Fibroblast of villous mesenchyme (primary cell): Measurements from ENCODE around the gene LDLRAD1. TPM values are rescaled to one million over a fixed set of nuclear protein-coding genes. Genes with fewer than 3 reads are reported as not detected.
"Not testable (repeated sequence)": the region's sequence is repeated elsewhere in the genome, so short reads cannot be mapped to it uniquely, and the experiment has no call there.

ENCODE experiments used
- DNase-seq: peaks from one replicate; pipeline ENCODE4 v3.0.0-alpha.2; 2010; ENCODE audit warnings: low read depth
- H3K4me3 ChIP-seq: 2 replicates; pipeline ENCODE4 v1.5.1; 2011; ENCODE audit warnings: low read depth, mild to moderate bottlenecking, low read length
- CTCF ChIP-seq: IDR thresholded peaks from 2 replicates; pipeline ENCODE4 v1.5.1; 2012; ENCODE audit warnings: low read depth, mild to moderate bottlenecking, low read length; ENCODE audit not compliant: insufficient read depth
- total RNA-seq: library from RNA; depleted of rRNA; stranded (reverse); fragments of >200 nt; gene quantifications from 2 replicates; pipeline ENCODE4 v1.2.3, GENCODE V29; 2012

The LDLRAD1 gene
- total RNA-seq, 1 donor = not detected

- no peak for DNase-seq
- no peak for TF ChIP-seq CTCF
Measured at GRCh38 chr1:53979712-53980450, 38.1 kb downstream of the LDLRAD1 start.

GRCh38 chr1:53975861-53976260, 42.1 kb downstream of the LDLRAD1 start:
- DNase-seq = no peak
- no peak overlapping the region for H3K4me3 ChIP-seq
- no peak for TF ChIP-seq CTCF

More at GRCh38 chr1:53979712-53980450, 38.1 kb downstream of the LDLRAD1 start:
- no peak overlapping the region for H3K4me3 ChIP-seq

GRCh38 chr1:53971718-53972117, 46.3 kb downstream of the LDLRAD1 start:
- H3K4me3 ChIP-seq = no peak overlapping the region
- no peak for TF ChIP-seq CTCF
- DNase-seq = peak; percentile 73

DNA sequence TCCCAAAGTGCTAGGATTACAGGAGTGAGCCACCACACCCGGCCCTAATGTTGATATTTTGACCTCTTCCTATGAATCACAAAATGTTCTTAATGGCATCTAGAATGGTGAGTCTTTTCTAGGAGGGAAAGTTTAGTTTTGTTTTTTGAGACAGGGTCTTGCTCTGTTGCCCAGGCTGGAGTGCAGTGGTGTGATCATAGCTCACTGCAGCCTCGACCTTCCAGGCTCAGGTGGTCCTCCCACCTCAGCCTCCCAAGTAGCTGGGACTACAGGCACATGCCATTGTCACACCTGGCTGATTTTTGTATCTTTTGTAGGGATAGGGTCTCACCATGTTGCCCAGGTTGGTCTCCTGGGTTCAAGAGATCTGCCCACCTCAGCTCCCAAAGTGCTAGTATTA, 48.7 kb downstream of the LDLRAD1 start:
- DNase-seq, H3K4me3 ChIP-seq: not testable (repeated sequence)

GRCh38 chr1:53968125-53968513, 49.9 kb downstream of the LDLRAD1 start:
- TF ChIP-seq CTCF = no peak
- no peak overlapping the region for H3K4me3 ChIP-seq
- peak; percentile 48 for DNase-seq

DNA sequence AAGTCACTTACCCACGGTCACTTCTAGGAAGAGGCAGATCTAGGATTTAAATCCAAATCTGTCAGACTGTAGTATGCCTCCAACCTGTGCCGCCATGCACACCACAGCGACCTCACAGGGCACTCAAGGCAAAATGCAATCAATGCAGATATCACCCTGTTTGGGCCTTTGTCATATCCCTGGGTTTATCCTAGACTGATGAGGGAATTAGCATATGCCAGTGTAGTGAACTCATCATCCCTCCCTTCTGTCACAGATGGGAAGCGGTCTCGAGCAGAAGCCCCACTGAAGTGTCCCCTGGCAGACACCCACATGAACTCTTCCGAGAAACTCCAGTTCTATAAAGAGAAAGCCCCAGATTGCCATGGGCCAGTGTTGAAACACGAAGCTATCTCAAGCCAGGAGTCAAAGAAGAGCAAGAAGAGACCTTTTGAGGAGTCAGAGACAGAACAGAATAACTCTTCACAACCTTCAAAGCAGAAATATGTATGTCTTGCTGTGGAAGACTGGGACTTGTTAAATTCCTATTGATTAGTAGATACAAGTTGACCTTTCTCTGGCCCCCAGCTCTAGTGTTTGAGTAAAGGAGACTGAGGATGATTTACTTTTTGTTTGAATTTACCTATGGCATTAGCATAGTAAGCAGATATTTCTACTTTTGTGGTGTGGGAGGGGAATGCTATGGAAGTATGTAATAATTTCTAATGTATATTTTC, 50.4 kb downstream of the LDLRAD1 start:
- DNase-seq = no peak

GRCh38 chr1:53966794-53967193, 51.2 kb downstream of the LDLRAD1 start:
- no peak overlapping the region for H3K4me3 ChIP-seq
- no peak for DNase-seq
- no peak for TF ChIP-seq CTCF

More for the DNA sequence above, 50.4 kb downstream of the LDLRAD1 start:
- no peak for TF ChIP-seq CTCF
- H3K4me3 ChIP-seq = no peak overlapping the region
